Activated effector memory CD4-positive, alpha-beta T cell treated with Interleukin-2 at 50 U/mL for 16 hours (primary cell): ENCODE measurements around the gene SCLT1.

Experiments used
- DNase-seq: peaks from one replicate; pipeline ENCODE4 v3.0.0-alpha.2; 2020

Gene SCLT1

GRCh38 chr4:128835498-128836222 lies 257.7 kb downstream of the SCLT1 start:
- DNase-seq: no peak
